GM10248 (cell line): ENCODE data around the gene NFASC.

Source experiments
- CTCF ChIA-PET: fragments of 300-600 bp; sonication (Branson Sonifier 250); formaldehyde crosslinking; extraction: SDS; loops from one replicate; lab custom pipeline; 2021; ENCODE audit warnings: antibody characterized with exemption; lab: Yijun Ruan, JAX
- POLR2A ChIA-PET: fragments of 350-650 bp; sonication (Branson Sonifier 250); formaldehyde crosslinking; extraction: SDS; loops from one replicate; lab custom pipeline; 2020; ENCODE audit warnings: antibody characterized with exemption; lab: Yijun Ruan, JAX
- DNase-seq: peaks from one replicate; pipeline ENCODE4 v3.0.0; 2012; ENCODE audit errors: extremely low spot score
- CTCF ChIP-seq: IDR thresholded peaks from 2 replicates; pipeline ENCODE4 v1.5.1; 2012; ENCODE audit warnings: mild to moderate bottlenecking, low read depth; ENCODE audit errors: extremely low read depth, missing control alignments, control extremely low read depth

NFASC gene

GRCh38 chr1:204958317-204959307 is 88.0 kb downstream of the NFASC start:
- POLR2A ChIA-PET, result no interaction called here
- CTCF ChIA-PET, result no interaction called here
- DNase-seq, result no peak
- no peak for TF ChIP-seq CTCF

- TF ChIP-seq CTCF, result no peak
- ChIA-PET CTCF (interaction anchor here (3.2 kb wide), 1 partner anchor 18 kb away, joined by 12 read pairs; no protein-coding TSS in a partner anchor), POLR2A (no interaction called here)
- DNase-seq, result no peak
Measured at GRCh38 chr1:204959374-204959773, 88.7 kb downstream of the NFASC start.

- CTCF ChIA-PET, result interaction anchor here (3.2 kb wide), 1 partner anchor 18 kb away, joined by 12 read pairs; no protein-coding TSS in a partner anchor
- DNase-seq, result no peak
- TF ChIP-seq CTCF, result no peak
- POLR2A ChIA-PET, result no interaction called here
Measured at GRCh38 chr1:204959836-204960235, 89.2 kb downstream of the NFASC start.

GRCh38 chr1:204960306-204961125 is 89.9 kb downstream of the NFASC start:
- TF ChIP-seq CTCF, result no peak
- ChIA-PET CTCF (interaction anchor here (0.9 to 3.3 kb wide), 4 partner anchors 13 to 181 kb away, joined by 3 to 14 read pairs (median 8); no protein-coding TSS in a partner anchor), POLR2A (no interaction called here)
- no peak for DNase-seq

- POLR2A ChIA-PET, result no interaction called here
- CTCF ChIA-PET, result interaction anchor here (1.0 to 3.3 kb wide), 4 partner anchors 14 to 180 kb away, joined by 3 to 14 read pairs (median 8); no protein-coding TSS in a partner anchor
- TF ChIP-seq CTCF, result no peak
- no peak for DNase-seq
Measured at GRCh38 chr1:204961765-204962419, 91.2 kb downstream of the NFASC start.
